ENCODE data around the gene TMEM150B. TPM values are rescaled to one million over a fixed set of nuclear protein-coding genes. Genes with fewer than 3 reads are reported as not detected.

TMEM150B gene
- total RNA-seq, 4 donors from 2014 or later, result 1.3 TPM; not detected in 3

DNA sequence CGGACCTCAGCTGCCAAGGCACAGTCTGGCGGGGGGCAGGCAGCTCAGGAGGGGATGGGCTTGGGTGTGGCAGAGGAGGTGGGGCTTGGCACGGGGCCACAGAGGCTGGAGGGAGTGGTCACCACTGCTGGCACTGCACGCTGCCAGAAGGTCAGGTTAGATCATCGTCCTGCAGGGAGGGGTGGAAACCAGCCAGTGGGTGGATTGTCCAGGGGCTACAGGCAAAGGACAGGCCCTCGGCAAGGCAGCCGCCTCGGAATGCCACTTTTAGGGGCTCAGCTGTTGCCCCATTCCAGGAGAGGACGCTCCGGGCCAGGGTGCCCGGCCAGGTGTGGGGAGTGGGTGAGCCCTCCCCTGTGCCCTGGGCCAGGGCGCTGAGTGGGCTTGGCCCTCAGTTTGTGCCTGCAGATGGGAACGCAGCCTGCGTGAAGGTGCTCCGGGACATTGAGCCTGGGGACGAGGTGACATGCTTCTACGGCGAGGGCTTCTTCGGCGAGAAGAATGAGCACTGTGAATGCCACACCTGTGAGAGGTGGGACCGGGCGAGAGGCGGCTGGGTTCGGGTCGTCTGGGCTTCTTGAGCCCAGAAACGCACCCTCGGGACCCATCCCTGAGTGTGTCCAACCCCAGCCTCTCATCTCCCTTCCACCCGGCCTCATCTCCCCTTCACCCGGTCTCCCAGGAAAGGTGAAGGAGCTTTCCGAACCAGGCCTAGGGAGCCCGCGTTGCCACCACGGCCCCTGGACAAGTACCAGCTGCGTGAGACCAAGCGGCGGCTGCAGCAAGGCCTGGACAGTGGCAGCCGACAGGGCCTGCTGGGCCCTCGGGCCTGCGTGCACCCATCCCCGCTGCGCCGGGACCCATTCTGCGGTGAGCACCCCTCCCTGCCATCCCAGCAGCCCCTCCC is 20.9 kb upstream of the TMEM150B start:
- no peaks in the 10 kb centered on the region for H3K9me3 ChIP-seq
- TF ChIP-seq POLR2A (IDR thresholded peaks at IDR 0.05), result no peak
- TF ChIP-seq, protein P1, sequence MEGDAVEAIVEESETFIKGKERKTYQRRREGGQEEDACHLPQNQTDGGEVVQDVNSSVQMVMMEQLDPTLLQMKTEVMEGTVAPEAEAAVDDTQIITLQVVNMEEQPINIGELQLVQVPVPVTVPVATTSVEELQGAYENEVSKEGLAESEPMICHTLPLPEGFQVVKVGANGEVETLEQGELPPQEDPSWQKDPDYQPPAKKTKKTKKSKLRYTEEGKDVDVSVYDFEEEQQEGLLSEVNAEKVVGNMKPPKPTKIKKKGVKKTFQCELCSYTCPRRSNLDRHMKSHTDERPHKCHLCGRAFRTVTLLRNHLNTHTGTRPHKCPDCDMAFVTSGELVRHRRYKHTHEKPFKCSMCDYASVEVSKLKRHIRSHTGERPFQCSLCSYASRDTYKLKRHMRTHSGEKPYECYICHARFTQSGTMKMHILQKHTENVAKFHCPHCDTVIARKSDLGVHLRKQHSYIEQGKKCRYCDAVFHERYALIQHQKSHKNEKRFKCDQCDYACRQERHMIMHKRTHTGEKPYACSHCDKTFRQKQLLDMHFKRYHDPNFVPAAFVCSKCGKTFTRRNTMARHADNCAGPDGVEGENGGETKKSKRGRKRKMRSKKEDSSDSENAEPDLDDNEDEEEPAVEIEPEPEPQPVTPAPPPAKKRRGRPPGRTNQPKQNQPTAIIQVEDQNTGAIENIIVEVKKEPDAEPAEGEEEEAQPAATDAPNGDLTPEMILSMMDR (IDR thresholded peaks at IDR 0.05), result no peak
- 89 to 92% methylated on average over 29 to 33 of the region's 43 CpGs for WGBS, 2 donors
- H3K36me3 ChIP-seq, result peaks cover 6 to 9% of the 10 kb centered on the region in 2 donors
- no peak overlapping the region for H3K27ac ChIP-seq
- H3K4me1 ChIP-seq, result peaks cover 5 to 6% of the 10 kb centered on the region in 2 donors
- no peak overlapping the region for H3K4me3 ChIP-seq (replicated peaks in 1 of 3)
- no peak for DNase-seq
- intact Hi-C loops (cut with DNase I), result no loop called here
- H3K27me3 ChIP-seq, result no peaks in the 10 kb centered on the region

DNA sequence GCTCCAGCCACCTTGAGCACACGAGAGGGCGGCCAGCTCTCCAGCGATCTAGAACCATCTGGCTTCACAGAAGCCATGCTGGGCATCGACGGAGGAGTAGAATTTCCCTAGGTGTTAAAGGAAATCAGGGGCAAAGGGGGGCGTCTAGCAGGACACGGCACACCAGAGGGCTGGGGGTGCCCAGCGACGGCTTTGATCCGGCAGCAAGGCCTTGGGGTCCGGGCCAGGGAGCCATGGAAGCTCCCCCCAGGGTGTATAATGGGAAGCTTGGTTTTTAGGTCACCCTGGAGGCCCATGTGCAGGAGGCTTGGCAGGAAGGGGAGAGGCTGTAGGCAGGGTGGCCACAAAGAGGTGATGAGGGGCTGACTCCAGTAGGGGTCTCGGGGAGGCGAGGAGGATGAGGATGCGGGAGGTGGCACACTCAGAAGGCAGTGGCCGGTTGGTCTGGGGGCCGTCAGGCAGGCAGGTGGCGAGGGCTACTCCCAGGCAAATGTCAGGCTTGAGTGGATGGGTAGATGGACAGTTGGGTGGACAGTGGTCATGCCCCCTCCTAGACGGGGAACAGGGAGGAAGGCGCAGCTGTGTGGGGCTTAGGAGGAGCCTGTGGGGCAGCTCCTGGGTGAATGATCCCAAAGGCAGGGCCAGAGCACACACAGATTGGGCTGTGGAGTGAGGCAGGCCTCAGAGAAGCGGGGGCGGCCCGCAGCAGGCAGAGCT is 20.1 kb upstream of the TMEM150B start:
- peaks cover 6 to 9% of the 10 kb centered on the region in 2 donors for H3K36me3 ChIP-seq
- no peak for DNase-seq
- H3K4me1 ChIP-seq, result peaks cover 13 to 14% of the 10 kb centered on the region in 2 donors
- intact Hi-C loops (cut with DNase I), result no loop called here
- WGBS, 2 donors, result 91 to 92% methylated on average over 20 to 22 of the region's 22 CpGs
- H3K27ac ChIP-seq, result no peak overlapping the region
- H3K9me3 ChIP-seq, result no peaks in the 10 kb centered on the region
- TF ChIP-seq, protein P1 (IDR thresholded peaks at IDR 0.05), result no peak
- TF ChIP-seq POLR2A (IDR thresholded peaks at IDR 0.05), result no peak
- no peak overlapping the region for H3K4me3 ChIP-seq (replicated peaks in 1 of 3)
- no peaks in the 10 kb centered on the region for H3K27me3 ChIP-seq

DNA sequence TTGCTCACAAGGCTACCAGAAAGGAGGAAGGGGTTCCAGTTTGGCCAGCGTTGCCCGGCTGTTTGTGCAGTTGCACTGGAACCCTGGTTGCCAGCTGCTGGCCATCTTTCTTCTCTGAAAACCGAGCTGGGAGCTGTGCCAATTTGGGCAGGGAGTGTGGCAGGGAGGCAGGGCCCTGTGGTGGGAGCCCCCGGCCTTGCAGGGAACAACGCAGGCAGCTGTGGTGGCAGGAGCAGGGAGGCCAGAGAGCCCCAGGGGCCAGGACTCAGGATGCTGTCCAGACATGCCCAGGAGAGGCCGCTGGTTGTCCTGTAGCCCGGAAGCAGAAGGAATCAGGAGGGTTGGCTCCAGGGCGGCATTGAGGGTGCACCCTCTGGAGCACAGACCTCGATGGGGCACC is 19.3 kb upstream of the TMEM150B start:
- H3K4me3 ChIP-seq (replicated peaks in 1 of 3), result no peak overlapping the region
- H3K36me3 ChIP-seq, result peaks cover 6 to 9% of the 10 kb centered on the region in 2 donors
- DNase-seq, result no peak
- no peak overlapping the region for H3K27ac ChIP-seq
- 88 to 95% methylated on average over 8 of the region's 9 CpGs for WGBS, 2 donors
- no peaks in the 10 kb centered on the region for H3K27me3 ChIP-seq
- H3K9me3 ChIP-seq, result no peaks in the 10 kb centered on the region
- TF ChIP-seq, protein P1 (IDR thresholded peaks at IDR 0.05), result no peak
- TF ChIP-seq POLR2A (IDR thresholded peaks at IDR 0.05), result no peak
- peaks cover 14 to 16% of the 10 kb centered on the region in 2 donors for H3K4me1 ChIP-seq
- intact Hi-C loops (cut with DNase I), result no loop called here

DNA sequence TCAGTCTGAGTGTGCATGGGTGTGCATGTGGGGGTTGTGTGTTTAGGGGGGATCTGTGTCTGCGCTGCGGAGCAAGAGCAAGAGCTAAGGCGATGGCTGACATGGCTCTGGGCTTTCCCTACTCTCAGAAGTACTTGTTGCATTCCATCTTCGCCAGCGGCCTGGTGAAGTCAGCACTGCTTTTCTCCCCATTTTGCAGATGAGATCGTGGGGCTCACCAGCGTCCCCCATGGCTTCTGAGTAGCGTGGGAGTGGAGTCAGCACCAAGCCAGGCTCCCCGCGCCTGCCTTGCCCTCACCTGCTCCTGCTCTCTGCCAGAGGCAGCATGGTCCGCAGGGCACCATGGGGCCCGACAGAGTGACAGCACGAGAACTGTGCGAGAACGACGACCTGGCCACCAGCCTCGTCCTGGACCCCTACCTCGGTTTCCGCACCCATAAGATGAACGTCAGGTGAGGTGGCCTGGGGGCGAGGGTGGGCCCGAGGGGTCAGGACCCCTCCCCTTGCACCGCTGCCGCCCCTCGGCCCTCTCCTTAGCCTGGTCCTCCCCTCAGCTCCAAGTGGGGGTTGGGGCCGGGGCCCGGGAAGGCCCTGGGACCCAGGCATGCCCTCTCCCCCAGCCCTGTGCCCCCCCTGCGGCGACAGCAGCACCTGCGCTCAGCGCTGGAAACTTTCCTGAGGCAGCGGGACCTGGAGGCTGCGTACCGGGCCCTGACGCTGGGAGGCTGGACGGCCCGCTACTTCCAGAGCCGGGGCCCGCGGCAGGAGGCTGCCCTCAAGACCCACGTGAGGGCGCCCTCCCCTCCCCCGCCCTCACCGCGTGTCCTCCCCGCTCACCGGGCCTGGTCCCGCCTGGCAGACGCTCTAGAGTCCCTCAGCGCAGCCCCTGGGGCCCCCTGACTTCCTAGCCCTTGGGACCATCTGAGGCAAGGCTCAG is 16.7 kb upstream of the TMEM150B start:
- WGBS, 2 donors, result 85 to 86% methylated on average over 26 to 42 of the region's 50 CpGs
- DNase-seq, result no peak
- Histone ChIP-seq H3K27ac (no peak overlapping the region), H3K36me3 (peaks cover 6 to 9% of the 10 kb centered on the region in 2 donors), H3K4me3 (replicated peaks in 1 of 3) (no peak overlapping the region), H3K9me3 (no peaks in the 10 kb centered on the region), H3K27me3 (no peaks in the 10 kb centered on the region), H3K4me1 (peaks cover 14 to 22% of the 10 kb centered on the region in 2 donors)
- TF ChIP-seq, protein P1 (IDR thresholded peaks at IDR 0.05), result no peak
- no peak for TF ChIP-seq POLR2A (IDR thresholded peaks at IDR 0.05)
- intact Hi-C loops (cut with DNase I), result no loop called here
